ENCODE data around the gene MRPL42. TPM values are rescaled to one million over a fixed set of nuclear protein-coding genes. Genes with fewer than 3 reads are reported as not detected.

Gene MRPL42
- total RNA-seq, 1 experiment from 2014 or later, result 121 TPM

DNA sequence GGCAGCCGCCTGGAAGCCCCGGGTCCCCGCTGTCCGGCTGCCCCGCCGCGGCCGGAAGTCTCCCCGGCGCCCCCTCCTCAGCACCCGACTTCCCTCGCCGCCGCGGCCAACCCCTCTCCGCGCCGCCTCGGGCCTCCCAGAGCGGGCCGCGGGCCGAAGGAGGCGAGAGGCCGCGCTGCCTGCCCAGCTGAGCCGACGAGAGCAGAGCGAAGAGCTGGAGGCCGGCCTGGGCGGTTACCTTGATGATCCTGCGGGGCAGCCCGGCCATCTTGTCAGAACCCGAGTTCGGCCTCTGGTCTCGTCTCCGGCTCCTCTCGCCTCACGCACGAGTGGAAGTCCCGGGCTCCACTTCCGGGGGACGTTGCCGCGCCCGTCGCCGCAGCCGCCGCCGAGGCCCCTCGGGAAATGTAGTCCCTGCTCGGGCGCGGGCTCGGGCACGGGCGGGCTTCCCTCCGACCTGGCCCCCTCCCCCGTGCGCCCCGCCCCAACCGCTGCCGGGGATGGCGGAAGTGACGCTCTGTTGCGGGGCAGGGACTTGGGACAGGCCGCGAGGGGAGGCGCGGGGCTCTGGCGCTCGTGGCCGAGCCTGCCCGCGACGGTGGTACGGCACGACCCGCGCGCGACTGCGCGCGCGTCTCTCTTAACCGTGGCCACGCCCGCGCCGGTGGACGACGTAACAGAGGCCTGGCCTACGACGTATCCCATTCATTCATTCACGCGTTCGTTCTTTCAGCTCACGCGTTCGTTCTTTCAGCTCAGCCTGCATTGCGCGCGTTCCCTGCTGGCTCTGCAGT lies 25.5 kb upstream of the MRPL42 start, which contains the start of gene UBE2N:
TSS of gene UBE2N (minus strand) at position 331 of the 794 bp plus-strand sequence. CDS start at position 268, 63 bp downstream.
- H3K36me3 Mint-ChIP-seq, result no peaks in the 10 kb centered on the region
- peak within 1 kb of the TSS; percentile 99 for H3K27ac Mint-ChIP-seq
- peaks cover 49% of the 10 kb centered on the region for H3K4me1 Mint-ChIP-seq
- ChIA-PET CTCF (interaction anchor here (1.0 kb wide), 1 partner anchor 25 kb away, joined by 4 read pairs; the partner anchor contains the start of gene MRPL42), POLR2A (interaction anchor here (1.0 to 1.2 kb wide), 2 partner anchors 25 to 129 kb away, joined by 3 to 4 read pairs; partner anchors contain the start of gene MRPL42)
- H3K4me3 Mint-ChIP-seq, result peak within 1 kb of the TSS; percentile 95
- ATAC-seq (peak; percentile 86), DNase-seq (ENCODE audit: low spot score) (peak; percentile 94)
- H3K27me3 Mint-ChIP-seq (ENCODE audit: low read depth), result no peaks in the 10 kb centered on the region
- no peaks in the 10 kb centered on the region for H3K9me3 Mint-ChIP-seq
- TF ChIP-seq ZNF219 (CRISPR knock-in tag; IDR thresholded peaks at IDR 0.05; ENCODE audit: borderline replicate concordance), result 0 out of 2 replicates have a peak, but pooled peaks have one; percentile 76
- TF ChIP-seq CBFB (CRISPR knock-in tag; IDR thresholded peaks at IDR 0.05; ENCODE audit: low read depth), result peak; percentile 83; the same call in 1 of the 2 replicates
- TF ChIP-seq, protein P1, sequence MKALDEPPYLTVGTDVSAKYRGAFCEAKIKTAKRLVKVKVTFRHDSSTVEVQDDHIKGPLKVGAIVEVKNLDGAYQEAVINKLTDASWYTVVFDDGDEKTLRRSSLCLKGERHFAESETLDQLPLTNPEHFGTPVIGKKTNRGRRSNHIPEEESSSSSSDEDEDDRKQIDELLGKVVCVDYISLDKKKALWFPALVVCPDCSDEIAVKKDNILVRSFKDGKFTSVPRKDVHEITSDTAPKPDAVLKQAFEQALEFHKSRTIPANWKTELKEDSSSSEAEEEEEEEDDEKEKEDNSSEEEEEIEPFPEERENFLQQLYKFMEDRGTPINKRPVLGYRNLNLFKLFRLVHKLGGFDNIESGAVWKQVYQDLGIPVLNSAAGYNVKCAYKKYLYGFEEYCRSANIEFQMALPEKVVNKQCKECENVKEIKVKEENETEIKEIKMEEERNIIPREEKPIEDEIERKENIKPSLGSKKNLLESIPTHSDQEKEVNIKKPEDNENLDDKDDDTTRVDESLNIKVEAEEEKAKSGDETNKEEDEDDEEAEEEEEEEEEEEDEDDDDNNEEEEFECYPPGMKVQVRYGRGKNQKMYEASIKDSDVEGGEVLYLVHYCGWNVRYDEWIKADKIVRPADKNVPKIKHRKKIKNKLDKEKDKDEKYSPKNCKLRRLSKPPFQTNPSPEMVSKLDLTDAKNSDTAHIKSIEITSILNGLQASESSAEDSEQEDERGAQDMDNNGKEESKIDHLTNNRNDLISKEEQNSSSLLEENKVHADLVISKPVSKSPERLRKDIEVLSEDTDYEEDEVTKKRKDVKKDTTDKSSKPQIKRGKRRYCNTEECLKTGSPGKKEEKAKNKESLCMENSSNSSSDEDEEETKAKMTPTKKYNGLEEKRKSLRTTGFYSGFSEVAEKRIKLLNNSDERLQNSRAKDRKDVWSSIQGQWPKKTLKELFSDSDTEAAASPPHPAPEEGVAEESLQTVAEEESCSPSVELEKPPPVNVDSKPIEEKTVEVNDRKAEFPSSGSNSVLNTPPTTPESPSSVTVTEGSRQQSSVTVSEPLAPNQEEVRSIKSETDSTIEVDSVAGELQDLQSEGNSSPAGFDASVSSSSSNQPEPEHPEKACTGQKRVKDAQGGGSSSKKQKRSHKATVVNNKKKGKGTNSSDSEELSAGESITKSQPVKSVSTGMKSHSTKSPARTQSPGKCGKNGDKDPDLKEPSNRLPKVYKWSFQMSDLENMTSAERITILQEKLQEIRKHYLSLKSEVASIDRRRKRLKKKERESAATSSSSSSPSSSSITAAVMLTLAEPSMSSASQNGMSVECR (CRISPR knock-in tag; IDR thresholded peaks at IDR 0.05; ENCODE audit: borderline replicate concordance), result no peak
- TF ChIP-seq TEAD4 (CRISPR knock-in tag; IDR thresholded peaks at IDR 0.05), result no peak
- TF ChIP-seq MXD4 (CRISPR knock-in tag; IDR thresholded peaks at IDR 0.05; ENCODE audit: borderline replicate concordance), result no peak
- peak; percentile 67 for TF ChIP-seq FOXP4 (CRISPR knock-in tag; IDR thresholded peaks at IDR 0.05)
- TF ChIP-seq IRF2 (CRISPR knock-in tag; IDR thresholded peaks at IDR 0.05; ENCODE audit: borderline replicate concordance, low read depth), result no peak
- TF ChIP-seq ATF6 (CRISPR knock-in tag; IDR thresholded peaks at IDR 0.05), result no peak
- peak; percentile 66; the same call in 1 of the 2 replicates for TF ChIP-seq ESRRA (CRISPR knock-in tag; IDR thresholded peaks at IDR 0.05; ENCODE audit: borderline replicate concordance)
- TF ChIP-seq ZNF232 (CRISPR knock-in tag; IDR thresholded peaks at IDR 0.05), result 0 out of 2 replicates have a peak, but pooled peaks have one; percentile 61
- TF ChIP-seq SOX15 (CRISPR knock-in tag; IDR thresholded peaks at IDR 0.05), result no peak
- peak; percentile 78; the same call in 1 of the 2 replicates for TF ChIP-seq KAT7 (CRISPR knock-in tag; IDR thresholded peaks at IDR 0.05; ENCODE audit: borderline replicate concordance)
- TF ChIP-seq, protein P2, sequence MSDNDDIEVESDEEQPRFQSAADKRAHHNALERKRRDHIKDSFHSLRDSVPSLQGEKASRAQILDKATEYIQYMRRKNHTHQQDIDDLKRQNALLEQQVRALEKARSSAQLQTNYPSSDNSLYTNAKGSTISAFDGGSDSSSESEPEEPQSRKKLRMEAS (CRISPR knock-in tag; IDR thresholded peaks at IDR 0.05), result peak; percentile 89; the same call in 1 of the 2 replicates
- TF ChIP-seq ATF3 (CRISPR knock-in tag; conservative IDR thresholded peaks at IDR 0.05), result peak; percentile 57; the same call in 1 of the 2 replicates
- no peak for TF ChIP-seq EMX1 (CRISPR knock-in tag; IDR thresholded peaks at IDR 0.05)
- TF ChIP-seq TEAD1 (CRISPR knock-in tag; IDR thresholded peaks at IDR 0.05), result peak; percentile 80
- peak; percentile 37; the same call in 1 of the 2 replicates for TF ChIP-seq E2F1 (CRISPR knock-in tag; IDR thresholded peaks at IDR 0.05)
- peak; percentile 87 for TF ChIP-seq E2F5 (CRISPR knock-in tag; IDR thresholded peaks at IDR 0.05)
- TF ChIP-seq CREM (CRISPR knock-in tag; IDR thresholded peaks at IDR 0.05), result peak; percentile 91
- TF ChIP-seq, protein P3, sequence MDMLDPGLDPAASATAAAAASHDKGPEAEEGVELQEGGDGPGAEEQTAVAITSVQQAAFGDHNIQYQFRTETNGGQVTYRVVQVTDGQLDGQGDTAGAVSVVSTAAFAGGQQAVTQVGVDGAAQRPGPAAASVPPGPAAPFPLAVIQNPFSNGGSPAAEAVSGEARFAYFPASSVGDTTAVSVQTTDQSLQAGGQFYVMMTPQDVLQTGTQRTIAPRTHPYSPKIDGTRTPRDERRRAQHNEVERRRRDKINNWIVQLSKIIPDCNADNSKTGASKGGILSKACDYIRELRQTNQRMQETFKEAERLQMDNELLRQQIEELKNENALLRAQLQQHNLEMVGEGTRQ (CRISPR knock-in tag; IDR thresholded peaks at IDR 0.05), result no peak
- no peak for TF ChIP-seq ZNF281 (CRISPR knock-in tag; IDR thresholded peaks at IDR 0.05)
